Measurements from ENCODE around the gene MTMR1.

The MTMR1 gene

GRCh38 chrX:150692831-150693724 is at the start of gene MTMR1:
Gene MTMR1, plus strand, starts transcription at chrX:150693396. Its CDS starts 135 bp downstream, at chrX:150693531.
- no peak for DNase-seq (ENCODE audit: low spot score)

GRCh38 chrX:150643958-150644357 is 49.2 kb upstream of the MTMR1 start:
- no peak for DNase-seq (ENCODE audit: low spot score)

GRCh38 chrX:150644422-150644821 is 48.8 kb upstream of the MTMR1 start:
- no peak for DNase-seq (ENCODE audit: low spot score)

GRCh38 chrX:150647331-150647730 is 45.9 kb upstream of the MTMR1 start:
- DNase-seq (ENCODE audit: low spot score), result no peak

GRCh38 chrX:150648296-150648940 is 44.8 kb upstream of the MTMR1 start:
- peak; percentile 0 for DNase-seq (ENCODE audit: low spot score)

- DNase-seq (ENCODE audit: low spot score), result peak; percentile 34
These were observed 43.9 kb upstream of the MTMR1 start for GRCh38 chrX:150649096-150649870.

GRCh38 chrX:150651906-150652305 is 41.3 kb upstream of the MTMR1 start:
- no peak for DNase-seq (ENCODE audit: low spot score)

GRCh38 chrX:150655788-150656187 is 37.4 kb upstream of the MTMR1 start:
- no peak for DNase-seq (ENCODE audit: low spot score)

- no peak for DNase-seq (ENCODE audit: low spot score)
These were observed 30.1 kb upstream of the MTMR1 start for GRCh38 chrX:150663073-150663472.

- peak; percentile 7 for DNase-seq (ENCODE audit: low spot score)
These were observed 28.9 kb upstream of the MTMR1 start for GRCh38 chrX:150664290-150664689.

GRCh38 chrX:150676221-150676620 is 17.0 kb upstream of the MTMR1 start:
- no peak for DNase-seq (ENCODE audit: low spot score)

- no peak for DNase-seq (ENCODE audit: low spot score)
These were observed 12.2 kb upstream of the MTMR1 start for GRCh38 chrX:150680974-150681373.

- no peak for DNase-seq (ENCODE audit: low spot score)
These were observed 10.1 kb upstream of the MTMR1 start for GRCh38 chrX:150683112-150683511.

- no peak for DNase-seq (ENCODE audit: low spot score)
These were observed 9.6 kb upstream of the MTMR1 start for GRCh38 chrX:150683536-150684146.

GRCh38 chrX:150688911-150689451 is 4.2 kb upstream of the MTMR1 start:
- no peak for DNase-seq (ENCODE audit: low spot score)

- no peak for DNase-seq (ENCODE audit: low spot score)
These were observed 3.1 kb upstream of the MTMR1 start for GRCh38 chrX:150690126-150690525.

- no peak for DNase-seq (ENCODE audit: low spot score)
These were observed 900 bp upstream of the MTMR1 start for GRCh38 chrX:150692296-150692695.

- DNase-seq (ENCODE audit: low spot score), result peak; percentile 28
These were observed 754 bp downstream of the MTMR1 start for GRCh38 chrX:150693725-150694574.

GRCh38 chrX:150694738-150695410 is 1.7 kb downstream of the MTMR1 start:
- DNase-seq (ENCODE audit: low spot score), result no peak

GRCh38 chrX:150696331-150696730 is 3.1 kb downstream of the MTMR1 start:
- no peak for DNase-seq (ENCODE audit: low spot score)
